CD4-positive, CD25-positive, alpha-beta regulatory T cell (primary cell): ENCODE measurements around the gene ZNF407. TPM values are rescaled to one million over a fixed set of nuclear protein-coding genes. Genes with fewer than 3 reads are reported as not detected.

Experiments used
- ATAC-seq, 2 donors: fragments of 150-1000 bp; cut with Tn5 transposase; one replicate each; pipeline ENCODE4 v1.10.0; 2021; ENCODE audit warnings: low read depth in 2 of 2, moderate number of reproducible peaks in 2 of 2, moderate library complexity in 1 of 2
- DNase-seq, 3 donors: peaks; one replicate each; pipeline versions ENCODE4 v3.0.0 to v3.0.0-alpha.2; 2012 to 2022; ENCODE audit warnings: mixed read lengths in 1 of 3
- H3K27ac ChIP-seq: one replicate; pipeline ENCODE4 v1.7.0; 2013; ENCODE audit warnings: mild to moderate bottlenecking, low read length; ENCODE audit not compliant: insufficient read depth, poor library complexity, severe bottlenecking
- H3K27me3 ChIP-seq: one replicate; pipeline ENCODE4 v1.7.0; 2013; ENCODE audit warnings: low read length; ENCODE audit not compliant: control insufficient read depth, insufficient read depth
- H3K36me3 ChIP-seq: one replicate; pipeline ENCODE4 v1.7.0; 2013; ENCODE audit warnings: mild to moderate bottlenecking, low read length, moderate library complexity; ENCODE audit not compliant: control insufficient read depth, insufficient read depth
- H3K4me1 ChIP-seq: 2 replicates; pipeline ENCODE4 v1.7.0; 2013; ENCODE audit warnings: mild to moderate bottlenecking, low read length; ENCODE audit not compliant: insufficient read depth, control insufficient read depth, poor library complexity, severe bottlenecking
- H3K4me3 ChIP-seq: one replicate; pipeline ENCODE4 v1.7.0; 2013; ENCODE audit warnings: low read depth, mild to moderate bottlenecking, low read length, moderate library complexity
- H3K9me3 ChIP-seq, 2 experiments: 1 replicate in 1 of 2; 2 replicates in 1 of 2; pipeline ENCODE4 v1.7.0; 2013; ENCODE audit warnings: low read length in 2 of 2, mild to moderate bottlenecking in 1 of 2, moderate library complexity in 1 of 2; ENCODE audit not compliant: control insufficient read depth in 2 of 2
- H3K27ac Mint-ChIP-seq, 3 donors: one replicate each; pipeline ENCODE4 v1.8.0; 2020 to 2022; ENCODE audit warnings: mild to moderate bottlenecking in 3 of 3, mixed read lengths in 3 of 3, moderate library complexity in 2 of 3
- H3K27me3 Mint-ChIP-seq: one replicate; pipeline ENCODE4 v1.8.0; 2022; ENCODE audit warnings: mild to moderate bottlenecking, mixed read lengths
- H3K36me3 Mint-ChIP-seq: one replicate; pipeline ENCODE4 v1.8.0; 2020; ENCODE audit warnings: mixed read lengths
- H3K4me1 Mint-ChIP-seq, 4 donors: one replicate each; pipeline ENCODE4 v1.8.0; 2020 to 2022; ENCODE audit warnings: mixed read lengths in 4 of 4, mild to moderate bottlenecking in 1 of 4
- H3K4me3 Mint-ChIP-seq, 4 donors: one replicate each; pipeline ENCODE4 v1.8.0; 2020 to 2022; ENCODE audit warnings: mild to moderate bottlenecking in 4 of 4, mixed read lengths in 4 of 4, moderate library complexity in 3 of 4
- H3K9me3 Mint-ChIP-seq, 7 donors: one replicate each; pipeline ENCODE4 v1.8.0; 2020 to 2022; ENCODE audit warnings: mixed read lengths in 7 of 7, mild to moderate bottlenecking in 3 of 7, moderate library complexity in 2 of 7
- polyA plus RNA-seq, 4 donors: library from polyadenylated mRNA; unstranded; fragments of 300-500 nt; fragmentation: Illumina TruSeq; gene quantifications; one replicate each; pipeline ENCODE4 v1.2.3, GENCODE V29; 2021
- total RNA-seq: library from RNA; stranded (reverse); gene quantifications from one replicate; pipeline ENCODE4 v1.2.3, GENCODE V29; 2022

Gene ZNF407
- total and polyA plus RNA-seq, 5 donors from 2014 or later, result 2.0 to 34.0 (median 3.8) TPM

DNA sequence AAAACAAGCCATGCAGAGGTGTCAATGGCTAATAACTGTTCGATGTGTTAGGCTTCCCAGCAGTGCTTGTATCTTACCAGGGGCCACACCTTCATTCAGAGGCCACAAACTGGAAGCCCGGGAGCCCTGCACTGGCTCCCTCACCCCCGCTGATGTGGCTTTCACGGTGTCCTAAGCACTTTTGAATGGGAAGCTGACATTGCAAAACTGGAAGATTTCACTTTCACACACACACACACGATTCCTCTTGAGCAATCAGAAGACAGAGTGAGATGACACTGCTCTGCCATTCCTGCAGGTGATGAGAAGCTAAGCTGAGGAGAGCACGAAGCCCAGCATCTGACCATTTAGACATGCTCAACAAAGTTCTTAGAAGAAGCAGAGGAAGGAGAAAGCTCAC is 8.6 kb upstream of the ZNF407 start:
- Histone ChIP-seq H3K9me3 (no peaks in the 10 kb centered on the region), H3K27me3 (peaks cover 8% of the 10 kb centered on the region), H3K27ac (no peak overlapping the region), H3K4me1 (no peaks in the 10 kb centered on the region), H3K36me3 (peaks cover 11% of the 10 kb centered on the region), H3K4me3 (no peak overlapping the region)
- Mint-ChIP-seq H3K27ac (no peak overlapping the region), H3K4me3 (no peak overlapping the region), H3K27me3 (peaks cover 19% of the 10 kb centered on the region), H3K36me3 (peaks cover 13% of the 10 kb centered on the region), H3K4me1 (peaks cover 4 to 11% (median 6%) of the 10 kb centered on the region in 4 donors), H3K9me3 (peaks cover 0 to 2% (median 0%) of the 10 kb centered on the region in 7 donors)
- ATAC-seq (no peak), DNase-seq (no peak)

DNA sequence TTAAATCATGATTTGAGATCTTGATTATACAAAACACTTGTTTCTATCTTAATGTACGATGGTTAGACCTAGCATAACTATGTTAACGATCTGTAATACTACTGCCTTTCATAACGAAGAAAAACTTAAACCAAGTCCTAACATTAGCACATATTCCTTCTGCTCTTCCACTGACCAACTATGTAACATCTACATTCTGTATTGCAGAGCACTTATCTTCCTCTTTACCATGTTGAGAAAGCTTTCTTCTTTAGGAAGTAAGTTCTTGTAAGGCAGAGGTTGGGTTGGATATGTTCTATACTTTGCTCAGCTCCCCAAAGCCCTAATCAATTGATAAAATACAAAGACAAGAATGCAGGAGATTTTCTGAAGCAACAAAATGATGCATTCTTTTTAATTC is 7.9 kb upstream of the ZNF407 start:
- Histone ChIP-seq H3K9me3 (no peaks in the 10 kb centered on the region), H3K27me3 (peaks cover 3% of the 10 kb centered on the region), H3K36me3 (peaks cover 11% of the 10 kb centered on the region), H3K27ac (no peak overlapping the region), H3K4me3 (no peak overlapping the region), H3K4me1 (peaks cover 2% of the 10 kb centered on the region)
- DNase-seq (no peak), ATAC-seq (no peak)
- peaks cover 8 to 12% (median 11%) of the 10 kb centered on the region in 4 donors for H3K4me1 Mint-ChIP-seq
- H3K4me3 Mint-ChIP-seq, result no peak overlapping the region
- no peak overlapping the region for H3K27ac Mint-ChIP-seq
- H3K36me3 Mint-ChIP-seq, result peaks cover 17% of the 10 kb centered on the region
- peaks cover 13% of the 10 kb centered on the region for H3K27me3 Mint-ChIP-seq
- peaks cover 0 to 3% (median 0%) of the 10 kb centered on the region in 7 donors for H3K9me3 Mint-ChIP-seq

DNA sequence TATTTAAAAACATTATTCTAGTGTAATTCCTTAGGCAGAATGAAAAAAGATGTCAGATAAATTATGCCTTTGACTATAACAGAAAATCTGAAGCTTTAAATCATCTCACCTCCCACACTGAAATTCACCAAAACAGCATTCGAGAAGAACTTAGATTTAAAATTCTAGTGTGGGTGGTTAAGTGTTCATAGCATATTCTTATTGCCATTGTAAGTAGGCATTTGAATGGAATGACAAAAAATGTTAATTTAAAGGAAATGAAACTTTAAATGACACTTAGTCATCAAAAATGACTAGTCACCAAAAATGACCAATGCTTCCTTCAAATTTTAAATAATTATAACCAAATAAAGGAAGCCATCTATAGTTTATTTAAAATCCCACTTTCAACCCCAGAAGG is 7.0 kb upstream of the ZNF407 start:
- Histone ChIP-seq H3K9me3 (no peaks in the 10 kb centered on the region), H3K27me3 (no peaks in the 10 kb centered on the region), H3K4me1 (peaks cover 10% of the 10 kb centered on the region), H3K36me3 (peaks cover 14% of the 10 kb centered on the region), H3K4me3 (no peak overlapping the region), H3K27ac (no peak overlapping the region)
- Mint-ChIP-seq H3K4me3 (no peak overlapping the region), H3K27ac (no peak overlapping the region), H3K9me3 (peaks cover 0 to 3% (median 0%) of the 10 kb centered on the region in 7 donors), H3K36me3 (peaks cover 25% of the 10 kb centered on the region), H3K27me3 (peaks cover 8% of the 10 kb centered on the region), H3K4me1 (peaks cover 17 to 21% (median 19%) of the 10 kb centered on the region in 4 donors)
- DNase-seq, result no peak
- ATAC-seq, result no peak

DNA sequence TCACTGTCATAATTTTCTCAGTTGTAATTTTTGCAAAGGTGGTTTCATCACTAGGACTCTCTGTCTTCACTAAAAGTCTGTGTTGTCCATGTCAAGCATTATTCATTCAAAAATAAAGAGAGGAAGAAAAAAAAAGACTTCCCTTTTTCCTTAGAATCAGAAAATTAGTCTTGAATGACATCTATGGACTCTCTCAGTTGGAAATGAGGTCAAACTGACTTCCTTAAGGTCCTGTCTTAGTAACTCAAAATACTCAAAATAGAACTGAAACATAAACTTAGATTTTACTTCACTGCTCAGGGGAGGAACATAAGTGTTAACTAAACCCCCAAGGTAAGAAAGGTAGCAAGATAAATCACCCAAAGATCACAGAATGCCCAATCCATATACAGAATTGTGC is 2.2 kb upstream of the ZNF407 start:
- peaks cover 30 to 51% (median 38%) of the 10 kb centered on the region in 4 donors for H3K4me1 Mint-ChIP-seq
- Histone ChIP-seq H3K9me3 (no peaks in the 10 kb centered on the region), H3K36me3 (peaks cover 14% of the 10 kb centered on the region), H3K27ac (peak overlapping the region; percentile 34), H3K4me1 (peaks cover 34% of the 10 kb centered on the region), H3K4me3 (peak overlapping the region; percentile 98), H3K27me3 (no peaks in the 10 kb centered on the region)
- peak overlapping the region; percentile 51 to 98 (median 74) for H3K27ac Mint-ChIP-seq
- no peak for ATAC-seq
- H3K9me3 Mint-ChIP-seq, result peaks cover 0 to 3% (median 0%) of the 10 kb centered on the region in 7 donors
- H3K27me3 Mint-ChIP-seq, result peaks cover 5% of the 10 kb centered on the region
- peak overlapping the region; percentile 47 to 96 (median 84) for H3K4me3 Mint-ChIP-seq
- DNase-seq, result no peak
- peaks cover 26% of the 10 kb centered on the region for H3K36me3 Mint-ChIP-seq

DNA sequence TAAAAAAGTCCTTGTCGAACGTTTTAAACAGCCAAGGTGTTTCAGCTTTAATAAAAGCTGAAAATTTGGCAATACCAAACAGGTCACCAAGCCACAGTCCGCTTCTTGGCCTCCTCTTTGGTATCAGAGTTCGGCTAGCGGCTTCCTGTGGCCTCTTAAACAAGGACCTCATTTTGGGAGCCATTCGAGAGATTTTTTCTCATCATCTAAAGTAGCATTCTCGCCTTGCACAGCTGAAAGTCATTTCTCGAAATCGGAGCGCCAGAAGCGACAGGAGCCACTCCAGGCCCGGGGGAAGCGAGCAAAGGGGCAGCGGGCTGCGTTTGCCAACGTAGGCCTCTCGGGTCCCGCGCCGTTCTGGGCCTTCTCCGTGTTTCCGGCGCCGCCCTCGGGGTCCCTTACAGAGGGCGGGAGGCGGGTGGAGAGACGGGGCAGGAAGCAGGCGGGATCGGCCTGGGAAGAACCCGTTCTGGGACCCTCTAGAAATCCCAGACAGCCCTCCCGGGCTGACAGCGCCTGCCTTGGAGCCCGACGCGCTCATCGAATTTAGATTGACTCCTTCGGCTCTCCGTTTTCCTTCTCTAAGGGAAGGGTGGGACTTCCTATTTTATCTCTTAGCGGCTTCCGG is 522 bp upstream of the ZNF407 start:
- Mint-ChIP-seq H3K27ac (peak overlapping the region; percentile 98 to 100 (median 98)), H3K27me3 (peaks cover 5% of the 10 kb centered on the region), H3K4me1 (peaks cover 35 to 64% (median 44%) of the 10 kb centered on the region in 4 donors), H3K4me3 (peak overlapping the region; percentile 95 to 99 (median 96)), H3K9me3 (peaks cover 0 to 3% (median 0%) of the 10 kb centered on the region in 7 donors), H3K36me3 (peaks cover 30% of the 10 kb centered on the region)
- Histone ChIP-seq H3K27me3 (no peaks in the 10 kb centered on the region), H3K4me1 (peaks cover 34% of the 10 kb centered on the region), H3K4me3 (peak overlapping the region; percentile 98), H3K27ac (peak overlapping the region; percentile 95), H3K36me3 (peaks cover 14% of the 10 kb centered on the region), H3K9me3 (no peaks in the 10 kb centered on the region)
- DNase-seq, result peak in 2 of 3 donors; percentile 57 to 85
- peak; percentile 46 to 47 for ATAC-seq

DNA sequence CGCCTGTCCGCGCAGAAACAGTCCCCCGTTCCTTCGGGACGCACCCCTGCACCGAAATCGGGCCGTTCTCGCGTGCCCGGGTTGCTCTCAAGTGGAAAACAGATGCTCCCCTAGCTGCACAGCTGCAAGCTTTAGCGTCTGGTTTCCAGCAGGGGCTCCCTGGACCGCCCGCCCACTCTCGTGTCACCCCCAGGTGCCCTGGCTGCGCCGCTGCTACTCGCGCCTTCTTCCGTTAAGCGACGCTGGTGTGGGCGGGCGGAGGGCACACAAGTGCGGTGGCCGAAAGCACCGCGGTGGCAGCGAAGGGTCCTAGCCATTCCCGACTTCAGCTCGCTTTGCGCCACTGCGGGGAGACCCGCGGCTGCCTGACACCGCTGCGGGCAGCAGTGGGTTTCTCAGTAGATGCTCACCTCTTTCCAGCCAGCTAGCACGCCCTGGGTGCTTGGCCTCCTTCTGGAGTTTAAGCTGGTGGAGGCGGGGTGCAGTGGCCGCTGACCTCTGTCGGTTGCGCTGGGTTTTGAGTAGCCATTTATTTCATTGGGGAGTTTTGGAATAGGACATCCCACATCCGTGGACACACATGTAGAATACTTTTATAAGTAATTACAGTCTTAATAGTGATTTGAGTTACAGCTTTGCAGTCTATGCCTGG is 806 bp downstream of the ZNF407 start:
- Histone ChIP-seq H3K27ac (peak overlapping the region; percentile 95), H3K36me3 (peaks cover 6% of the 10 kb centered on the region), H3K9me3 (no peaks in the 10 kb centered on the region), H3K4me1 (peaks cover 34% of the 10 kb centered on the region), H3K27me3 (no peaks in the 10 kb centered on the region), H3K4me3 (peak overlapping the region; percentile 69)
- peak; percentile 59 to 79 (median 75) for DNase-seq
- peak overlapping the region; percentile 95 to 99 (median 96) for H3K4me3 Mint-ChIP-seq
- peak; percentile 67 to 72 for ATAC-seq
- H3K4me1 Mint-ChIP-seq, result peaks cover 29 to 74% (median 46%) of the 10 kb centered on the region in 4 donors
- peaks cover 0 to 3% (median 0%) of the 10 kb centered on the region in 7 donors for H3K9me3 Mint-ChIP-seq
- H3K27ac Mint-ChIP-seq, result peak overlapping the region; percentile 98 to 100 (median 98)
- H3K27me3 Mint-ChIP-seq, result peaks cover 5% of the 10 kb centered on the region
- H3K36me3 Mint-ChIP-seq, result peaks cover 23% of the 10 kb centered on the region

GRCh38 chr18:74604361-74604760 is 6.7 kb downstream of the ZNF407 start:
- Mint-ChIP-seq H3K27me3 (no peaks in the 10 kb centered on the region), H3K36me3 (peaks cover 9% of the 10 kb centered on the region), H3K9me3 (no peaks in the 10 kb centered on the region), H3K4me1 (peaks cover 14 to 47% (median 31%) of the 10 kb centered on the region in 4 donors), H3K27ac (peak overlapping the region in 1 of 3 donors; percentile 32), H3K4me3 (no peak overlapping the region)
- H3K4me1 ChIP-seq, result peaks cover 1% of the 10 kb centered on the region
- DNase-seq (no peak), ATAC-seq (no peak)
- no peak overlapping the region for H3K27ac ChIP-seq
- no peaks in the 10 kb centered on the region for H3K9me3 ChIP-seq
- H3K27me3 ChIP-seq, result no peaks in the 10 kb centered on the region
- H3K4me3 ChIP-seq, result no peak overlapping the region
- H3K36me3 ChIP-seq, result no peaks in the 10 kb centered on the region
